Measurements from ENCODE around the gene AGAP1.

- TF ChIP-seq TAF1 (IDR thresholded peaks at IDR 0.05; ENCODE audit: borderline replicate concordance, insufficient read depth, low read length): no peak
- TF ChIP-seq POLR2AphosphoS5 (IDR thresholded peaks at IDR 0.05; ENCODE audit: low read depth, low read length): no peak
Measured at GRCh38 chr2:235566931-235567495, 73.2 kb downstream of the AGAP1 start.
